ENCODE results near the gene MYL5.

- TF ChIP-seq CTCF (IDR thresholded peaks at IDR 0.05) (no peak), POLR2AphosphoS5 (IDR thresholded peaks at IDR 0.05) (no peak), POLR2A (IDR thresholded peaks at IDR 0.05) (no peak)
Observed at GRCh38 chr4:671769-672168, 2.6 kb upstream of the MYL5 start.
